ENCODE results near the gene PDE4D. TPM values are rescaled to one million over a fixed set of nuclear protein-coding genes. Genes with fewer than 3 reads are reported as not detected.

The PDE4D gene
- total RNA-seq, 6 experiments from 2014 or later: 1.6 to 10.3 (median 5.6) TPM

DNA sequence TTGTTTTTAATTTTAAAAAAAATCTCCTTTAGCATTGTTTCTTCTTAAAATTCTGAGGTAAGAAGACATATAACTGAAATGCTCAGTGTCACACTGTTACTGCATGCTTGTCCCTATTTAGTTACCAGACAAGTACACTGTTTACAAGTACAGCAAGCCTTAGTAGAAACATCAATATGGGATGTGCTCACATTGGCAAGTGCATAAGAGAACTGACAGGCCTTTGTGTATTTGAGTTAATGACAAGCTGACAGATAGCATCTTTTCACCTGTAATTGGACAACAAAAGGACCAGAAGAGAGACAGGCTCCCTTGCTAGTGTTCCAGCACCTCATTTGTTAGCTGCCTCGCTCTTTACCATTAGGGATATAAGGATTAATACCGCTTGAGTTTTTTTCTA is 63.6 kb downstream of the PDE4D start:
- peaks cover 0 to 6% (median 0%) of the 10 kb centered on the region in 4 donors for H3K4me1 ChIP-seq
- H3K9me3 ChIP-seq: no peaks in the 10 kb centered on the region
- H3K4me3 ChIP-seq: no peak overlapping the region
- H3K27me3 ChIP-seq: no peaks in the 10 kb centered on the region
- intact Hi-C loops (cut with DNase I): no loop called here
- TF ChIP-seq POLR2A (IDR thresholded peaks at IDR 0.05) (no peak), CTCF (IDR thresholded peaks at IDR 0.05) (no peak)
- no peak overlapping the region for H3K27ac ChIP-seq
- ATAC-seq (no peak), DNase-seq (no peak)
- H3K36me3 ChIP-seq: no peaks in the 10 kb centered on the region
- WGBS (ENCODE audit: insufficient coverage, low coverage, low lambda C conversion rate, missing lambda C conversion rate): 89% methylated on average over 2 of the region's 2 CpGs

DNA sequence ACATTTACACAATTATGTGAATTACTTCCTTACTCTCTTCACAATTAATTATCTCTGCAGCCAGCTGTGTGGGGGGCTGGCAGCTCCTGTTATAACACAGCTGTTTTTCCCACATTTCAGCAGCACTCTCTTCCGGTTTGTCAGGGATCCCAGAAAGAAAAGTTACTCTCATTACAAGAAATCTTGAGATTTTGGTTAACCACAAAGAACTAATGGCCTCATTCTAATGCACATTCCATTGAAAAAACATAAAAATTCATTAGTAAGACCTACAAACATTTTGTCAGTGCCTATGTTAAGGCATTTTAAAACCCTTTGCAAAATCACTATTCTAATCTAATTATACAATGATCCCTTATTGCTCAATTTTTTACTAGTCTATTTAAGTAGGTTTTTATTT is 64.1 kb downstream of the PDE4D start:
- intact Hi-C loops (cut with DNase I): no loop called here
- no peak for DNase-seq
- H3K4me3 ChIP-seq: no peak overlapping the region
- no peaks in the 10 kb centered on the region for H3K36me3 ChIP-seq
- H3K9me3 ChIP-seq: no peaks in the 10 kb centered on the region
- H3K27me3 ChIP-seq: no peaks in the 10 kb centered on the region
- no peak for ATAC-seq
- WGBS (ENCODE audit: insufficient coverage, low coverage, low lambda C conversion rate, missing lambda C conversion rate): 55% methylated on average over 1 of the region's 1 CpG
- peaks cover 0 to 6% (median 0%) of the 10 kb centered on the region in 4 donors for H3K4me1 ChIP-seq
- no peak overlapping the region for H3K27ac ChIP-seq
- TF ChIP-seq POLR2A (IDR thresholded peaks at IDR 0.05) (no peak), CTCF (IDR thresholded peaks at IDR 0.05) (no peak)

GRCh38 chr5:59828623-59829022 is 64.9 kb downstream of the PDE4D start:
- ATAC-seq (no peak), DNase-seq (no peak)
- Histone ChIP-seq H3K36me3 (no peaks in the 10 kb centered on the region), H3K27ac (no peak overlapping the region), H3K9me3 (no peaks in the 10 kb centered on the region), H3K4me3 (no peak overlapping the region), H3K27me3 (no peaks in the 10 kb centered on the region), H3K4me1 (peaks cover 0 to 6% (median 0%) of the 10 kb centered on the region in 4 donors)
- intact Hi-C loops (cut with DNase I): no loop called here
- TF ChIP-seq CTCF (IDR thresholded peaks at IDR 0.05) (no peak), POLR2A (IDR thresholded peaks at IDR 0.05) (no peak)
- 60% methylated on average over 1 of the region's 3 CpGs for WGBS (ENCODE audit: insufficient coverage, low coverage, low lambda C conversion rate, missing lambda C conversion rate)

GRCh38 chr5:59826996-59827395 is 66.5 kb downstream of the PDE4D start:
- no peak for DNase-seq
- no peak overlapping the region for H3K4me3 ChIP-seq
- H3K9me3 ChIP-seq: no peaks in the 10 kb centered on the region
- H3K27me3 ChIP-seq: no peaks in the 10 kb centered on the region
- ATAC-seq: no peak
- no peaks in the 10 kb centered on the region for H3K4me1 ChIP-seq
- 37% methylated on average over 1 of the region's 1 CpG for WGBS (ENCODE audit: insufficient coverage, low coverage, low lambda C conversion rate, missing lambda C conversion rate)
- H3K36me3 ChIP-seq: no peaks in the 10 kb centered on the region
- intact Hi-C loops (cut with DNase I): no loop called here
- TF ChIP-seq POLR2A (IDR thresholded peaks at IDR 0.05) (no peak), CTCF (IDR thresholded peaks at IDR 0.05) (no peak)
- H3K27ac ChIP-seq: no peak overlapping the region

DNA sequence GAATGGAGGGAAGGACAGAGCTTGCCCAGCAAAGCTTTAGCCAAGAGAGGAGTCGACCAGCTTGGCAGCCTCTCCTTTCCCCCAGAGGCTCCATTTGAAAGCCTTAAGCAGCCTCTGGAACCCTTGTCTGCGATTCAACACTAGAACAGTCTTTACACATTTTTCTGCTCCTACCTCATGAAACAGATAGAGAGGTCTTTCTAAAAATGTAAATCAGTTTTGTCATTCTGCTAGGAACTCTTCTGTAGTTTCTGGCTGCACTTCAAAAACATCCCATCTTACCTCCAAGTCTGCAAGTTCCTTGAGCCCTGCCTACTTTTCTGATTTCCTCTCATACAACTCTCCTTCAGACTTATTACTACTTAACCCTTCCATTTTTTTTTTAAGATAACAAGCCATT is 70.1 kb downstream of the PDE4D start:
- DNase-seq: no peak
- no peak overlapping the region for H3K4me3 ChIP-seq
- intact Hi-C loops (cut with DNase I): no loop called here
- H3K4me1 ChIP-seq: no peaks in the 10 kb centered on the region
- no peaks in the 10 kb centered on the region for H3K9me3 ChIP-seq
- no peak for ATAC-seq
- TF ChIP-seq CTCF (IDR thresholded peaks at IDR 0.05) (no peak), POLR2A (IDR thresholded peaks at IDR 0.05) (no peak)
- H3K27ac ChIP-seq: no peak overlapping the region
- WGBS (ENCODE audit: insufficient coverage, low coverage, low lambda C conversion rate, missing lambda C conversion rate): 37% methylated on average over 2 of the region's 2 CpGs
- no peaks in the 10 kb centered on the region for H3K27me3 ChIP-seq
- no peaks in the 10 kb centered on the region for H3K36me3 ChIP-seq

All from right lobe of liver (tissue), 6 donors.